Vagina (tissue), 2 donors: ENCODE measurements around the gene RNF213. TPM values are rescaled to one million over a fixed set of nuclear protein-coding genes. Genes with fewer than 3 reads are reported as not detected.

Experiments
- DNase-seq, 2 donors: peaks; one replicate each; pipeline ENCODE4 v3.0.0-alpha.2; 2017; ENCODE audit errors: extremely low spot score in 2 of 2
- H3K27ac ChIP-seq: fragments of 200-600 bp; sonication (generic); one replicate; pipeline ENCODE4 v1.5.1; 2019
- H3K27me3 ChIP-seq: fragments of 200-600 bp; sonication (generic); one replicate; pipeline ENCODE4 v1.5.1; 2019
- H3K36me3 ChIP-seq, 2 donors: fragments of 200-600 bp; sonication (generic); one replicate each; pipeline ENCODE4 v1.5.1; 2017 to 2019
- H3K4me1 ChIP-seq: fragments of 200-600 bp; sonication (generic); one replicate; pipeline ENCODE4 v1.5.1; 2019
- H3K4me3 ChIP-seq, 2 donors: fragments of 200-600 bp; sonication (generic); 1 replicate in 1 of 2; 2 replicates in 1 of 2; pipeline ENCODE4 v1.5.1; 2016 to 2019
- H3K9me3 ChIP-seq: fragments of 200-600 bp; sonication (generic); one replicate; pipeline ENCODE4 v1.5.1; 2019
- POLR2A ChIP-seq, 2 donors: fragments of 450-650 bp; IDR thresholded peaks; one replicate each; pipeline ENCODE4 v1.6.1; 2017; ENCODE audit warnings: antibody characterized with exemption in 2 of 2, mild to moderate bottlenecking in 2 of 2, moderate library complexity in 2 of 2
- POLR2AphosphoS5 ChIP-seq, 2 donors: sonication (generic); formaldehyde crosslinking; IDR thresholded peaks; one replicate each; pipeline ENCODE4 v1.9.0; 2017; ENCODE audit warnings: antibody characterized with exemption in 2 of 2, mild to moderate bottlenecking in 2 of 2, low read depth in 1 of 2; ENCODE audit not compliant: insufficient read depth in 1 of 2
- intact Hi-C: fragments of 100-400 bp; cut with DNase I; formaldehyde crosslinking; loops from one replicate; pipeline ENCODE4 v1.15.1; 2023
- total RNA-seq: library from RNA; depleted of rRNA; stranded (reverse); fragments of >200 nt; gene quantifications from one replicate; pipeline ENCODE4 v1.2.3, GENCODE V29; 2016
- TF ChIP-seq, protein P1 (sequence below), 3 experiments: fragments of 450-650 bp in 2 of 3; fragments of 200-600 bp in 1 of 3; sonication (generic) in 1 of 3; IDR thresholded peaks; one replicate each; pipeline ENCODE4 v1.5.1; 2017 to 2019; ENCODE audit warnings: antibody characterized with exemption in 3 of 3, mild to moderate bottlenecking in 2 of 3, moderate library complexity in 2 of 3

RNF213 gene
- total RNA-seq, 1 donor from 2014 or later: 144 TPM

DNA sequence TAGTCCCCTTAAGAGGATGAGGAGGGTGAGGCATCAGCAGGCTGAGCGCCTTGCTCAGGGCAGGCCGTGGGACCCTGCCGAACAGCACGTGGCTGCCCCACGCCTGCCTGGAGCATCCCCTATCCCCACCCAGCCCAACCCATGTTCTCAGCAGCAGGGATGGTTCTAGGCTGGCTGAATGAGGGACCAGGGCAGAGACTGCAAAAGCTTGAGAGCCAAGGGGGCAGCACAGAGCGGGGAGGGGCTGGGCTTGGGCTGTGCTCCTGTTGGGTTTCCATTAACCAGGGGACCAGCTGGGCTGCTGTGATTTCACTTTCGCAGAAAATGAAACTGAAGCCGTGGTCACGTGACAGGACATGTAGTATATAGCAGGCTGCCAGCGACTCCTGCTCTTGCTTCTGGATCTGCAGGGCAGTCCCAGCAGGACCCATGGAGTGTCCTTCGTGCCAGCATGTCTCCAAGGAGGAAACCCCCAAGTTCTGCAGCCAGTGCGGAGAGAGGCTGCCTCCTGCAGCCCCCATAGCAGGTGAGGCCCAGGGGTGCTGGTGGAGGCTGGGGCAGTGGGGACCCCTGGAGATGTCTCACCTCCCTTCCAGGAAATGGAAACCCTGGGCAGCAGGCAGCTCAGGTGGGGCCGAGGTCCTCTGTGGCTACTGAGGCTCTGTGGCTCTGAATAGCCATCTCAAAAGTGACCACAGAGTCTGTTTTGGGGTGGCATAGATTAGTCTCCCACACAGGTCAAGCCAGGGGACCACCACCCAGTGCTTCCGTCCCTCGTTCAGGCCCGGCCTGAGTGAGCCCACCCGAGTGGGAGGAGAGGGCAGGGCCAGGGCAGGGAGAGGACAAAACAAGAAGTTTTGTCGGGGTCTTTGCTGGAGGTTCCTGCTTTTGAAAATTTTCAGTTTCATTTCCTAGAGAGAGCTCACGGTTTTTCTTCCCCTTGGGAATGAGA, 2.9 kb downstream of the RNF213 start:
- intact Hi-C loops: loop anchor here (10.0 kb wide), 1 partner anchor 119 kb away; the partner anchor contains the start of gene EIF4A3
- peak overlapping the region; percentile 99 for H3K27ac ChIP-seq
- no peaks in the 10 kb centered on the region for H3K9me3 ChIP-seq
- peaks cover 50% of the 10 kb centered on the region for H3K4me1 ChIP-seq
- no peaks in the 10 kb centered on the region for H3K36me3 ChIP-seq
- TF ChIP-seq POLR2AphosphoS5 (IDR thresholded peaks at IDR 0.05; ENCODE audit: insufficient read depth in 1 of 2, low read depth in 1 of 2) (peak; percentile 54 to 72), POLR2A (IDR thresholded peaks at IDR 0.05) (no peak)
- TF ChIP-seq, protein P1, sequence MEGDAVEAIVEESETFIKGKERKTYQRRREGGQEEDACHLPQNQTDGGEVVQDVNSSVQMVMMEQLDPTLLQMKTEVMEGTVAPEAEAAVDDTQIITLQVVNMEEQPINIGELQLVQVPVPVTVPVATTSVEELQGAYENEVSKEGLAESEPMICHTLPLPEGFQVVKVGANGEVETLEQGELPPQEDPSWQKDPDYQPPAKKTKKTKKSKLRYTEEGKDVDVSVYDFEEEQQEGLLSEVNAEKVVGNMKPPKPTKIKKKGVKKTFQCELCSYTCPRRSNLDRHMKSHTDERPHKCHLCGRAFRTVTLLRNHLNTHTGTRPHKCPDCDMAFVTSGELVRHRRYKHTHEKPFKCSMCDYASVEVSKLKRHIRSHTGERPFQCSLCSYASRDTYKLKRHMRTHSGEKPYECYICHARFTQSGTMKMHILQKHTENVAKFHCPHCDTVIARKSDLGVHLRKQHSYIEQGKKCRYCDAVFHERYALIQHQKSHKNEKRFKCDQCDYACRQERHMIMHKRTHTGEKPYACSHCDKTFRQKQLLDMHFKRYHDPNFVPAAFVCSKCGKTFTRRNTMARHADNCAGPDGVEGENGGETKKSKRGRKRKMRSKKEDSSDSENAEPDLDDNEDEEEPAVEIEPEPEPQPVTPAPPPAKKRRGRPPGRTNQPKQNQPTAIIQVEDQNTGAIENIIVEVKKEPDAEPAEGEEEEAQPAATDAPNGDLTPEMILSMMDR (IDR thresholded peaks at IDR 0.05): no peak
- no peak for DNase-seq
- no peaks in the 10 kb centered on the region for H3K27me3 ChIP-seq
- H3K4me3 ChIP-seq: peak overlapping the region; percentile 37 to 49

DNA sequence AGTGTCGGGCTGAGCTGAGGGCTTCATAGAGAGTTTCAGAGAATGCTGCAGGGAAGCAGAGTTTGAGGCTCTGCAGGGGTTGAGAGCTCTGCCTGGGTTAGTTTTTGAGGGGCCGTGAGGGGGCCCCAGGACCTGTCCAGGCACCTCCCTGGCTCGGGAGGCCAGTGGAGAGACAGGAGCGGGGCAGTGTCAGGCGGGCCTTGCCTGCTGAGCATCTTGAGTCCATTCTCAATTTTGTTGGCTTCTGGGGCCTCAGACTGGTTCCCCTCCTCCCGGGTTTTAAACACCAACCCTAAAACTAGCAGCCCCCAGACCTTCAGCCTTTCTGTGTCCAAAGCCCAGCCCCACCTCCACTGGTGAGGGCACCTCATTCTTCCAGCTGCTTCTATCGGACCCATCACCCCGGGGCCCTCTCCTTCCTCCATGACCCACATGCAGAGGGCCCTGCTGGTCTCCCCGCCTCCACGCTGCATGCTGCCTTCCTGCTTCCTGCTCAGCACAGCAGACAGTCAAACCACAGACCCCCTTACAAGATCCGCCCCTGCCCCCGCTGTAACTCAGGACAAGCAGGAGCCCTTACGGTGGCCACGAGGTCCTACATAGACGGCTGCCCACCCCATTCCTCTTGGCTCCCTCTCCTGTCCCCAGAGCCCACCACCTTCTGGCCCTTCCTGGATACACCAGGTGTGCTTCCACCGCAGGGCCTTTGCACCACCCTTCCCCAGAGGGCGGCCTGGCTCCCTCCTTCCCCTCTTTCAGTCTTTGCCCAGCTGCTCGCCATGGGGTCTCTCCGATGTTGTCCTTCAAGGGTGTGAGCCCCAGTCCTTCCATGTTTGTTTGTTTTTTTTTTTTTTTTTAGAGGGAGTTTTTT, 3.8 kb downstream of the RNF213 start:
- TF ChIP-seq POLR2A (IDR thresholded peaks at IDR 0.05) (no peak), POLR2AphosphoS5 (IDR thresholded peaks at IDR 0.05; ENCODE audit: insufficient read depth in 1 of 2, low read depth in 1 of 2) (no peak)
- TF ChIP-seq, protein P1 (IDR thresholded peaks at IDR 0.05): no peak
- no peaks in the 10 kb centered on the region for H3K9me3 ChIP-seq
- peaks cover 45% of the 10 kb centered on the region for H3K4me1 ChIP-seq
- peak overlapping the region; percentile 99 for H3K27ac ChIP-seq
- peak overlapping the region; percentile 37 to 49 for H3K4me3 ChIP-seq
- H3K36me3 ChIP-seq: no peaks in the 10 kb centered on the region
- intact Hi-C loops: loop anchor here (10.0 kb wide), 1 partner anchor 120 kb away; the partner anchor contains the start of gene EIF4A3
- no peak for DNase-seq
- no peaks in the 10 kb centered on the region for H3K27me3 ChIP-seq

DNA sequence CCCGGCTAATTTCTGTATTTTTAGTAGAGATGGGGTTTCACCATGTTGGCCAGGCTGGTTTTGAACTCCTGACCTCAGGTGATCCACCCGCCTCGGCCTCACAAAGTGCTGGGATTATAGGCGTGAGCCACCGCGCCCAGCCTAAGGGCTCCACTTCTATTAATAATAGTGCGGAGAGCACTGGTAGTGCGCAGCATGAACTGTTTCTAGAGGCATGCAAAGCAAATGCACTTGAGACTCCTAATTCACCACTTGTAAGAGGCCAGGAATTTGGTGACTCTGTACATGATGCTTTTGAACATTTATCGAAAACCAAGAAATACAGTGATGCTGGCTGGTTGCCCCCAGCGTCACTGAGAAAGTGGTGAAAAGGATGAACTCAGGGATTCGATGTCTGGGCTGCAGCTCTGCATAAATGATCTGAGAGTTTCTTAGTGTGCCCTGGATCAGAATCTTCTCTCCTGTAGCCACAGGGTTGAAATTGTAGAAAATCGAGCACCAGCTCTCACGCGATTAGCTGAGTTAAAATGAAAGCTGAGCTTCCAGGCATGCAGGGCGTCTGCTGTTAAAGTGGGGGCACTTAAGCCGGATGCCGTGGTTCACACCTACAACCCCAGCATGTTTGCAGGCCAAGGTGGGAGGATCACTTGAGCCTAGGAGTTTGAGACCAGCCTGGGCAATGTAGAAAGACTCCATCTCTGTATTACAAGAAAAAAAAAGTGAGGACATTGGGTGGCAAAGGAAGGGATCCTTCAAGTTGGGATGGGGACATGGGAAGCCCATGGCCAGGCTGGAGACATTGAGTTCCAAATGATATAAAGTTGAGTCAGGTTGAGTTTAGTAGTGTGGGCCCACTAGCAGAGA, 4.8 kb downstream of the RNF213 start:
- no peak for TF ChIP-seq POLR2A (IDR thresholded peaks at IDR 0.05)
- TF ChIP-seq, protein P1 (IDR thresholded peaks at IDR 0.05): no peak
- no peak for TF ChIP-seq POLR2AphosphoS5 (IDR thresholded peaks at IDR 0.05; ENCODE audit: insufficient read depth in 1 of 2, low read depth in 1 of 2)
- Histone ChIP-seq H3K9me3 (no peaks in the 10 kb centered on the region), H3K4me3 (no peak overlapping the region), H3K27me3 (no peaks in the 10 kb centered on the region), H3K27ac (no peak overlapping the region), H3K4me1 (peaks cover 40% of the 10 kb centered on the region), H3K36me3 (peaks cover 0 to 8% of the 10 kb centered on the region in 2 donors)
- intact Hi-C loops: loop anchor here (10.0 kb wide), 1 partner anchor 121 kb away; the partner anchor contains the start of gene EIF4A3
- no peak for DNase-seq

DNA sequence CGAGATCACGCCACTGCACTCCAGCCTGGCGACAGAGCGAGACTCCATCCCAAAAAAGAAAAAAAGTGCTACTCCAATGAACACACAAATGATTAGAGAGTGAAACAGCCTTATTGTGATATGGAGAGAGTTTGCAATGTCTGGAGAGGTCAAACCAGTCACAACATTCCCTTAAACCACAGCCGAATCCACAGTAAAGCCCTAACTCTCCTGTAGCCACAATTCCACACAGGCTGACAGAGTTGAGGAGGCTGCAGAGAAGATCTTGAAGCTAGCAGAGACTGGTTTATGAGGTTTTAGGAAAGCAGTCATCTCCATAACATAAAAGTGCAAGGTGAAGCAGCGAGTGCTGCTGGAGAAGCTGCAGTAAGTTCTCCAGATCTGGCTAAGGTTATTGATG, 6.7 kb downstream of the RNF213 start:
- peaks cover 0 to 8% of the 10 kb centered on the region in 2 donors for H3K36me3 ChIP-seq
- no peak for DNase-seq
- H3K27ac ChIP-seq: no peak overlapping the region
- H3K4me3 ChIP-seq: no peak overlapping the region
- H3K4me1 ChIP-seq: peaks cover 29% of the 10 kb centered on the region
- no peaks in the 10 kb centered on the region for H3K9me3 ChIP-seq
- TF ChIP-seq POLR2A (IDR thresholded peaks at IDR 0.05) (no peak), POLR2AphosphoS5 (IDR thresholded peaks at IDR 0.05; ENCODE audit: insufficient read depth in 1 of 2, low read depth in 1 of 2) (no peak)
- TF ChIP-seq, protein P1 (IDR thresholded peaks at IDR 0.05): no peak
- H3K27me3 ChIP-seq: no peaks in the 10 kb centered on the region
- intact Hi-C loops: loop anchor here (10.0 kb wide), 1 partner anchor 123 kb away; the partner anchor contains the start of gene EIF4A3
